AG04449 (cell line): Measurements from ENCODE around the gene MGRN1.

Experiments used
- CTCF ChIA-PET: fragments of 350-600 bp; formaldehyde crosslinking; extraction: SDS; loops from one replicate; lab custom pipeline; 2021; ENCODE audit warnings: antibody characterized with exemption; lab: Yijun Ruan, JAX
- POLR2A ChIA-PET: fragments of 400-600, 350-600 bp; formaldehyde crosslinking; extraction: SDS; loops from one replicate; lab custom pipeline; 2020; ENCODE audit warnings: antibody characterized with exemption, inconsistent platforms; lab: Yijun Ruan, JAX
- DNase-seq: peaks from one replicate; pipeline ENCODE4 v3.0.0-alpha.2; 2010; ENCODE audit warnings: low read depth, low spot score
- H3K4me3 ChIP-seq: 2 replicates; pipeline ENCODE4 v1.5.1; 2011; ENCODE audit warnings: low read depth, mild to moderate bottlenecking, control low read depth, low read length
- TF ChIP-seq, protein P1 (sequence below): IDR thresholded peaks from one replicate; pipeline ENCODE4 v1.5.1; 2011; ENCODE audit warnings: mild to moderate bottlenecking, moderate library complexity, low read length, control low read depth, inconsistent platforms; ENCODE audit not compliant: insufficient read depth; ENCODE audit errors: missing control alignments

The MGRN1 gene

GRCh38 chr16:4673387-4674046 lies 48.9 kb downstream of the MGRN1 start:
- CTCF ChIA-PET, result interaction anchor here (0.9 kb wide), 1 partner anchor 49 kb away, joined by 3 read pairs; the partner anchor contains the start of gene MGRN1
- no peak overlapping the region for H3K4me3 ChIP-seq
- TF ChIP-seq, protein P1, sequence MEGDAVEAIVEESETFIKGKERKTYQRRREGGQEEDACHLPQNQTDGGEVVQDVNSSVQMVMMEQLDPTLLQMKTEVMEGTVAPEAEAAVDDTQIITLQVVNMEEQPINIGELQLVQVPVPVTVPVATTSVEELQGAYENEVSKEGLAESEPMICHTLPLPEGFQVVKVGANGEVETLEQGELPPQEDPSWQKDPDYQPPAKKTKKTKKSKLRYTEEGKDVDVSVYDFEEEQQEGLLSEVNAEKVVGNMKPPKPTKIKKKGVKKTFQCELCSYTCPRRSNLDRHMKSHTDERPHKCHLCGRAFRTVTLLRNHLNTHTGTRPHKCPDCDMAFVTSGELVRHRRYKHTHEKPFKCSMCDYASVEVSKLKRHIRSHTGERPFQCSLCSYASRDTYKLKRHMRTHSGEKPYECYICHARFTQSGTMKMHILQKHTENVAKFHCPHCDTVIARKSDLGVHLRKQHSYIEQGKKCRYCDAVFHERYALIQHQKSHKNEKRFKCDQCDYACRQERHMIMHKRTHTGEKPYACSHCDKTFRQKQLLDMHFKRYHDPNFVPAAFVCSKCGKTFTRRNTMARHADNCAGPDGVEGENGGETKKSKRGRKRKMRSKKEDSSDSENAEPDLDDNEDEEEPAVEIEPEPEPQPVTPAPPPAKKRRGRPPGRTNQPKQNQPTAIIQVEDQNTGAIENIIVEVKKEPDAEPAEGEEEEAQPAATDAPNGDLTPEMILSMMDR, result no peak
- no peak for DNase-seq
- POLR2A ChIA-PET, result no interaction called here

GRCh38 chr16:4674926-4675530 lies 50.4 kb downstream of the MGRN1 start:
- ChIA-PET CTCF (no interaction called here), POLR2A (no interaction called here)
- no peak overlapping the region for H3K4me3 ChIP-seq

GRCh38 chr16:4675864-4676786 lies 51.5 kb downstream of the MGRN1 start:
- TF ChIP-seq, protein P1, result no peak
- ChIA-PET CTCF (interaction anchor here (0.5 to 1.2 kb wide), 2 partner anchors 16 to 17 kb away, joined by 3 read pairs; no protein-coding TSS in a partner anchor), POLR2A (no interaction called here)
- DNase-seq, result no peak
- no peak overlapping the region for H3K4me3 ChIP-seq

More at GRCh38 chr16:4674926-4675530, 50.4 kb downstream of the MGRN1 start:
- TF ChIP-seq, protein P1, result no peak
- DNase-seq, result no peak

DNA sequence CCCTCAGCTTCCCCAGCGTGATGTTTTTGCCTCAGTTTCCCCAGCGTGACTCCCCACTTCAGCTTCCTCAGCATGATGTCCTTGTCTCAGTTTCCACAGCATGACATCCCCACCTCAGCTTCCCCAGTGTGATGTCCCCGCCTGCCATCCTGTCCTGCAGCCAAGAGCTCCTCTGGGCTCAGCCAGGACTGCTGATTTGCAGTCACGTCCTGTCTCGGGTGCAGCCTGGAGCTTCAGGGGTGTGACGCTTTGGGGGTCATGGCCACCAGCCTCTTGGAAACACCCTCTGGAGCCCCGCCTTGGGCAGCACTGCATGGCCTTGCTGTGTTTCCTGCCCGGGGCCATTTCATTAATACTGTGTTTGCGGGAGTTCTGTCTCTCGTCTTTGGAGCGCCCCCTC lies 52.2 kb downstream of the MGRN1 start:
- DNase-seq, result no peak
- CTCF ChIA-PET, result no interaction called here
- POLR2A ChIA-PET, result no interaction called here
- TF ChIP-seq, protein P1, result no peak
- no peak overlapping the region for H3K4me3 ChIP-seq

DNA sequence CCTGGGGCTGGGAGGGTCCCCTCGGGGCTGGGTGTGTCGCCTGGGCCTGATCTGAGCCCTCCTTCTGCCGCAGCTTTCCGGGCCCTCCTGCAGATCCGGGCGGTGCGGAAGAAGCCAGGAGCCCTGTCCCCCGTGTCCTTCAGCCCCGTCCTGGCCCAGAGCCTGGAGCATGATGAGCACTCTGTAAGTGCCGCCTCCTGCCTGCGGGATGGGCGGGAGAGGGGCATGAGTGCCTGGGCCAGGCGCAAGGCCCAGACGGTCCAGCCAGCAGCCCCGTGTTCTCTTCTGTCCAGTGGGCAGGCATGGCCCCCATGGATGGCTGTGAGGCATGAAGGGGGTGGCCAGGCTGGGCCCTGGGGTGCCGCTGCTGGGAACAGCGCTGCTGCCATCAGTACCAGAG lies 52.8 kb downstream of the MGRN1 start:
- DNase-seq, result no peak
- no peak overlapping the region for H3K4me3 ChIP-seq
- TF ChIP-seq, protein P1, result no peak
- POLR2A ChIA-PET, result no interaction called here
- CTCF ChIA-PET, result no interaction called here

DNA sequence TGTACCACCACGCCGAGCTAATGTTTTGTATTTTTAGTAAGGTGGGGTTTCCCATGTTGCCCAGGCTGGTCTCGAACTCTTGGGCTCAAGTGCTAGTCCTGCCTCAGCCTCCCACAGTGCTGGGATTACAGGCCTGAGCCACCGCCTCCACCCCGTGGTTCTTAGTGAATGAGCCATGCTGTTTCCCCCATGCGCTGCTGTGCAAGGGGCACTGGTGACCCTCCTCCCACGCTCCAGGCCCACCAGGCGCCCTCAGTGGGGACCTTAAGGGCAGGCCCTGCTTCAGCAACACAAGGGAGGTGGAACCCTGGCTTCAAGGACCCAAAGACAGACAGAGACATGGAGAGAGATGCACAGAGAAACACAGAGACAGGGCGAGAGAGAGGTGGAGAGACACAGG lies 53.4 kb downstream of the MGRN1 start:
- H3K4me3 ChIP-seq, result no peak overlapping the region
- DNase-seq, result no peak
- ChIA-PET CTCF (no interaction called here), POLR2A (no interaction called here)
- TF ChIP-seq, protein P1, result no peak
